Psoas muscle (tissue), 8 donors: ENCODE data around the gene PDP2. TPM values are rescaled to one million over a fixed set of nuclear protein-coding genes. Genes with fewer than 3 reads are reported as not detected.

Source experiments
- ATAC-seq, 4 donors: fragments of 200-7000 bp; cut with Tn5 transposase; one replicate each; pipeline ENCODE4 v1.9.1; 2020; ENCODE audit warnings: moderate library complexity in 3 of 4, mild to moderate bottlenecking in 2 of 4
- DNase-seq, 2 donors: peaks; one replicate each; pipeline ENCODE4 v3.0.0-alpha.2; 2020
- H3K27ac ChIP-seq: fragments of 200-600 bp; one replicate; pipeline ENCODE4 v1.8.0; 2022
- H3K27me3 ChIP-seq, 3 donors: fragments of 200-600 bp in 1 of 3; one replicate each; pipeline versions ENCODE4 v1.6.1 to v1.8.0; 2013 to 2022; ENCODE audit warnings: low read length in 2 of 3, mild to moderate bottlenecking in 2 of 3, moderate library complexity in 1 of 3; ENCODE audit not compliant: insufficient read depth in 3 of 3
- H3K36me3 ChIP-seq, 2 donors: fragments of 200-600 bp in 1 of 2; one replicate each; pipeline versions ENCODE4 v1.6.1 to v1.8.0; 2013 to 2022; ENCODE audit warnings: low read depth in 1 of 2, mild to moderate bottlenecking in 1 of 2, moderate library complexity in 1 of 2; ENCODE audit not compliant: insufficient read depth in 1 of 2
- H3K4me1 ChIP-seq: fragments of 200-600 bp; one replicate; pipeline ENCODE4 v1.8.0; 2022
- H3K4me3 ChIP-seq: fragments of 200-600 bp; one replicate; pipeline ENCODE4 v1.8.0; 2022; ENCODE audit warnings: mild to moderate bottlenecking
- H3K9me3 ChIP-seq: fragments of 200-600 bp; one replicate; pipeline ENCODE4 v1.8.0; 2022
- CTCF ChIP-seq: fragments of 200-600 bp; IDR thresholded peaks from one replicate; pipeline ENCODE4 v1.8.0; 2022; ENCODE audit warnings: antibody characterized with exemption
- WGBS, 3 donors: extraction: QIAGEN DNeasy Blood & Tissue Kit; methylation state at CpG; one replicate each; pipeline versions ENCODE4 v1.1.6 to v1.1.7; 2013; 5-methylcytosine and 5-hydroxymethylcytosine counted together
- intact Hi-C, 2 donors: fragments of 100-400 bp; cut with DNase I; formaldehyde crosslinking; loops; one replicate each; pipeline versions ENCODE4 v1.11.0 to v1.14.2; 2022
- polyA plus RNA-seq, 3 donors: library from polyadenylated mRNA; stranded (reverse); fragments of 200-250 nt; gene quantifications; one replicate each; pipeline ENCODE4 v1.2.3, GENCODE V29; 2013
- total RNA-seq, 4 donors: library from RNA; stranded (reverse); fragmentation: NEBNext Ultra II Directional in 2 of 4; extraction: Animal tissue kit (Norgen Biotek cat#: 25700) in 2 of 4; gene quantifications; one replicate each; pipeline versions ENCODE4 v1.2.1 to v1.2.4, GENCODE V29; 2021 to 2023
- donor health status: healthy with polysubstance abuse.
- donor health status: DM: no; HTN: no; CAD: no; lungs with moderate emphysema.
- donor health status: Bipolar disorder and iron deficiency.
- donor health status: healthy.
- donor health status: DM: yes; HTN: yes; CAD: no.
- donor health status: DM: no; HTN: no; CAD: no.
- donor health status: DM: no; HTN: no; CAD: no.
- donor health status: DM: yes; HTN: yes; CAD: no.

The PDP2 gene
- total and polyA plus RNA-seq, 7 donors, result 1.0 to 5.2 (median 3.0) TPM

- Histone ChIP-seq H3K4me1 (no peaks in the 10 kb centered on the region), H3K36me3 (peaks cover 0 to 28% of the 10 kb centered on the region in 2 donors), H3K27ac (peak overlapping the region; percentile 77), H3K9me3 (no peaks in the 10 kb centered on the region), H3K27me3 (no peaks in the 10 kb centered on the region), H3K4me3 (no peak overlapping the region)
- ATAC-seq, result peak; percentile 4 to 17 (median 6)
- no peak for TF ChIP-seq CTCF
- WGBS, 3 donors, result 46 to 55% (median 47%) methylated on average over 5 of the region's 5 CpGs
- peak in 1 of 2 donors; percentile 54 for DNase-seq
- intact Hi-C loops, result loop anchor here in 1 of 2 donors (2.0 kb wide), 1 partner anchor 17 kb away; no protein-coding TSS in a partner anchor
These were observed 39.4 kb downstream of the PDP2 start for GRCh38 chr16:66919569-66920298.

GRCh38 chr16:66920299-66920590, 39.9 kb downstream of the PDP2 start:
- Histone ChIP-seq H3K4me1 (no peaks in the 10 kb centered on the region), H3K27me3 (no peaks in the 10 kb centered on the region), H3K36me3 (peaks cover 0 to 32% of the 10 kb centered on the region in 2 donors), H3K4me3 (no peak overlapping the region), H3K27ac (peak overlapping the region; percentile 77), H3K9me3 (no peaks in the 10 kb centered on the region)
- 38 to 53% (median 48%) methylated on average over 2 of the region's 2 CpGs for WGBS, 3 donors
- no peak for DNase-seq
- no peak for TF ChIP-seq CTCF
- intact Hi-C loops, result no loop called here
- ATAC-seq, result peak; percentile 0 to 7 (median 4)

- Histone ChIP-seq H3K27me3 (no peaks in the 10 kb centered on the region), H3K27ac (peak overlapping the region; percentile 96), H3K4me1 (no peaks in the 10 kb centered on the region), H3K36me3 (peaks cover 0 to 32% of the 10 kb centered on the region in 2 donors), H3K9me3 (no peaks in the 10 kb centered on the region), H3K4me3 (peak overlapping the region; percentile 67)
- ATAC-seq, result peak; percentile 16 to 53 (median 36)
- peak in 1 of 2 donors; percentile 53 for DNase-seq
- WGBS, 3 donors, result 30 to 43% (median 38%) methylated on average over 9 of the region's 9 CpGs
- intact Hi-C loops, result no loop called here
- TF ChIP-seq CTCF, result no peak
These were observed 40.8 kb downstream of the PDP2 start for GRCh38 chr16:66920924-66921680.

GRCh38 chr16:66921729-66922450, 41.6 kb downstream of the PDP2 start:
- peak in 2 of 4 donors; percentile 1 to 4 for ATAC-seq
- H3K9me3 ChIP-seq, result no peaks in the 10 kb centered on the region
- peak; percentile 56 to 69 for DNase-seq
- peaks cover 0 to 32% of the 10 kb centered on the region in 2 donors for H3K36me3 ChIP-seq
- TF ChIP-seq CTCF, result no peak
- H3K27ac ChIP-seq, result peak overlapping the region; percentile 96
- H3K4me3 ChIP-seq, result peak overlapping the region; percentile 67
- intact Hi-C loops, result no loop called here
- H3K27me3 ChIP-seq, result no peaks in the 10 kb centered on the region
- peaks cover 7% of the 10 kb centered on the region for H3K4me1 ChIP-seq
- WGBS, 3 donors, result 56 to 75% (median 57%) methylated on average over 42 of the region's 42 CpGs
